ENCODE results near the gene ARSK.

Gene ARSK

DNA sequence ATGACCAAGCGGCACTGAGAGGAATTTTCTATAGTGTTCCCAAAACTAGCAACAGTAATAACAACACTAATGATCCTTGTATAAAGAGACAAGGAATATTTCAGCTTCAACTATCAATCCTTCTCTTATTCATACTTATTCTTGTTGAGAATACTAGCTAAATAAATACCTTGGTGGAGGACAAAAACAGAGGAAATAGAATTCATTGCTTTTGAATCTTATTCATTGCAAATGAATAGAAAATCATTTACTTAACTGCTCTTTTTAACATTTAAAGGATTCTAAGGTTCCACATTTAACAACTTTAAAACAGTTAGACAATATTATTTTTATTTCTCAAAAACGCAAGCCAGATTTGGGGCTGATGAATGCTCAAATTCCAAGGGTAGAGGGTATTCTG lies 22.5 kb upstream of the ARSK start:
- H3K27me3 ChIP-seq (ENCODE audit: control insufficient read depth in 1 of 2, insufficient read depth in 2 of 2, low read length in 2 of 2): no peaks in the 10 kb centered on the region
- peaks cover 35% of the 10 kb centered on the region for H3K36me3 ChIP-seq (ENCODE audit: insufficient read depth, low read length)
- no peak overlapping the region for H3K9ac ChIP-seq (ENCODE audit: low read length)
- no peak overlapping the region for H3K4me3 ChIP-seq (ENCODE audit: low read depth in 1 of 2, low read length in 2 of 2)
- no peaks in the 10 kb centered on the region for H3K4me1 ChIP-seq (ENCODE audit: insufficient read depth, low read length)
- no peak overlapping the region for H3K27ac ChIP-seq (ENCODE audit: low read depth, low read length)
- no peaks in the 10 kb centered on the region for H3K9me3 ChIP-seq (ENCODE audit: low read length)

DNA sequence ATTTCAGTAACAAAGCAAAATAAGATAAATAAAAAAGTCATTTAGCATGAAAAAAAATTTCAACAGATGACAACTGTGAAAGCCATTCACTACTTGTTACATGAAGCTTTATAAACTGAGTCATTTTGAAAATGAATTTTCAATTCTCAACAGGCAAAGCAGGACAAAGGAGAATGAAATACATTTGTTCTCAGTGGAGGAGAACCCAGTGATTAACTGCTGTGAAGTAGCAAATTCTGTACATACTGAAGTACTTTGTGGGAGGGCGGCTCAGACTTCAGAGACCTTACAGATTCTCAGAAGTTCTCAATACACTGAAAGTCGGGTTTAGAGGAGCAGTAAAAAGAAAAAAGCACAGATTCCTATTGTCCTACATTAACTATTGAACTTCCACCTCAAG lies 21.8 kb upstream of the ARSK start:
- H3K9me3 ChIP-seq (ENCODE audit: low read length): no peaks in the 10 kb centered on the region
- H3K36me3 ChIP-seq (ENCODE audit: insufficient read depth, low read length): peaks cover 35% of the 10 kb centered on the region

DNA sequence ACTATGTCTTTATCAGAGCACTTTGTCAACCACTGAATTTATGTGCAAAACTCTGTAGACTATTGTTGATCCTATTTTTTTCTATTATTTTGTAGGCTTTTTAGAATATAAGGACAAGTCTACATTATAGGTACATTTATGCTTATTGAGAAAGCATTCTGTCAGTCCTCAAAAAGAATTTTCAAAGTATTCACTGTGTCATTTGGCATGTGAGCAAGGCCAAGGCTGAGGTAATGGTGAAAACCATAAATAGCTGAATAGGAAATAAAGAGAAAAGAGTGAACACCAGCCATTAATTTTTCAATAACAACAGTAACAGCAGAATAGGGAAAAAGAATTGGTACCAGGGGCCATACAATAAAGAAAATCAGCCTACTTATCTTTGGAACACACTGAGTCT lies 21.1 kb upstream of the ARSK start:
- H3K4me1 ChIP-seq (ENCODE audit: insufficient read depth, low read length): no peaks in the 10 kb centered on the region
- peaks cover 30% of the 10 kb centered on the region for H3K36me3 ChIP-seq (ENCODE audit: insufficient read depth, low read length)
- no peaks in the 10 kb centered on the region for H3K9me3 ChIP-seq (ENCODE audit: low read length)
- H3K27ac ChIP-seq (ENCODE audit: low read depth, low read length): no peak overlapping the region
- H3K4me3 ChIP-seq (ENCODE audit: low read depth in 1 of 2, low read length in 2 of 2): no peak overlapping the region
- H3K9ac ChIP-seq (ENCODE audit: low read length): no peak overlapping the region
- no peaks in the 10 kb centered on the region for H3K27me3 ChIP-seq (ENCODE audit: control insufficient read depth in 1 of 2, insufficient read depth in 2 of 2, low read length in 2 of 2)

More for the DNA sequence above, 21.8 kb upstream of the ARSK start:
- Histone ChIP-seq H3K27me3 (ENCODE audit: control insufficient read depth in 1 of 2, insufficient read depth in 2 of 2, low read length in 2 of 2) (no peaks in the 10 kb centered on the region), H3K9ac (ENCODE audit: low read length) (no peak overlapping the region), H3K4me1 (ENCODE audit: insufficient read depth, low read length) (no peaks in the 10 kb centered on the region), H3K4me3 (ENCODE audit: low read depth in 1 of 2, low read length in 2 of 2) (no peak overlapping the region), H3K27ac (ENCODE audit: low read depth, low read length) (no peak overlapping the region)

DNA sequence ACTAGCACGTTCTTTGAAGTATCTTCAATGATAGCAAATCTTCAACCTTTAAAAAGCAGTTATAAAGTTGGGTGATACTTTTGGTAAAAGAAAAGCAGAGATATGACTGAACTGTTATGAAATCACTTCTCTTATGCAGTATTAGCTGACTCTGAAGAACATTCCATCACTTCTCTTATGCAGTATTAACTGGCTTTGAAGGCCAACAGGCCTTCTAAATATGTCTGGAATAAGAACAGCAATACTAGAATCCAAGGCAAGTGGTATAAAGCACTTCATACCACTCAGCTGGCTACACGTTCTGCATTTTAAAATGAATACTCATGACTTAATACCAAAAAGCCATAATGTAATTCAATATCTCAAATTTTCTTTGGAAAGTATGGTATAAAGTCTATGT lies 17.4 kb upstream of the ARSK start:
- H3K9ac ChIP-seq (ENCODE audit: low read length): no peak overlapping the region
- H3K9me3 ChIP-seq (ENCODE audit: low read length): no peaks in the 10 kb centered on the region
- no peaks in the 10 kb centered on the region for H3K27me3 ChIP-seq (ENCODE audit: control insufficient read depth in 1 of 2, insufficient read depth in 2 of 2, low read length in 2 of 2)
- H3K36me3 ChIP-seq (ENCODE audit: insufficient read depth, low read length): peaks cover 27% of the 10 kb centered on the region
- H3K4me1 ChIP-seq (ENCODE audit: insufficient read depth, low read length): no peaks in the 10 kb centered on the region
- H3K4me3 ChIP-seq (ENCODE audit: low read depth in 1 of 2, low read length in 2 of 2): no peak overlapping the region
- H3K27ac ChIP-seq (ENCODE audit: low read depth, low read length): no peak overlapping the region

DNA sequence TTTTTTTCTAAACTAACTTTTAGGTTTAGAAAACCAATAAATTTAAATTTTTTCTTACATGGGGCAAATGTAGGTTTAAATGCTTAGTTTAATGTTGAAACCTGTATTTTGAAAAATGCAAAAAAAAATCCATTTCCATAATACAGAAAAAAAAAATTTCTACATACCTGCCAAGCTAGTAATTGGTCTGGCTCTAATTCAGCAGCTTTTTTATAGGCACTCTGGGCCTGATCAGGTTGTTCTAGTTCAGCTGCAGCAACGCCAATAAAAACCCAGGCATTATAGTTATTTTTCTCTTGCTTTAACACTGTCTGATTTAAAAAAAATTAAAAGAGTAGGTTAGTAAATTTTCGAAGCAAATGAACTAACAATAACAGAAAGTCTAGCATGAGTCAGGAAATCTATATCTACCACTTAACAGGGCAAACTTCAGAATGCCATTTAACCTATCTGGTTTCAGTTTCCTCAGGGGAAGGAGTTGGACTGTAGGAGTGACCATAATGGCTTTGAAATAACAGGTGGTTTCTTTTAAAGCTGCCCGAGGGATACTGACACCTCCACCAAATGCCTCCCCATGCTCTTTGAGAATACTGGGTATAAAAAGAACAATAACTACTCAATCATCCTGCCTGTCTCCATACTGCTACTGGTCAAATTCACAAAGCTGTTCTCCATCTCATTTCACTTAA lies 11.7 kb upstream of the ARSK start:
- no peak overlapping the region for H3K9ac ChIP-seq (ENCODE audit: low read length)
- H3K27ac ChIP-seq (ENCODE audit: low read depth, low read length): no peak overlapping the region
- no peaks in the 10 kb centered on the region for H3K27me3 ChIP-seq (ENCODE audit: control insufficient read depth in 1 of 2, insufficient read depth in 2 of 2, low read length in 2 of 2)
- H3K4me1 ChIP-seq (ENCODE audit: insufficient read depth, low read length): no peaks in the 10 kb centered on the region
- peaks cover 34% of the 10 kb centered on the region for H3K36me3 ChIP-seq (ENCODE audit: insufficient read depth, low read length)
- no peak overlapping the region for H3K4me3 ChIP-seq (ENCODE audit: low read depth in 1 of 2, low read length in 2 of 2)
- H3K9me3 ChIP-seq (ENCODE audit: low read length): no peaks in the 10 kb centered on the region

DNA sequence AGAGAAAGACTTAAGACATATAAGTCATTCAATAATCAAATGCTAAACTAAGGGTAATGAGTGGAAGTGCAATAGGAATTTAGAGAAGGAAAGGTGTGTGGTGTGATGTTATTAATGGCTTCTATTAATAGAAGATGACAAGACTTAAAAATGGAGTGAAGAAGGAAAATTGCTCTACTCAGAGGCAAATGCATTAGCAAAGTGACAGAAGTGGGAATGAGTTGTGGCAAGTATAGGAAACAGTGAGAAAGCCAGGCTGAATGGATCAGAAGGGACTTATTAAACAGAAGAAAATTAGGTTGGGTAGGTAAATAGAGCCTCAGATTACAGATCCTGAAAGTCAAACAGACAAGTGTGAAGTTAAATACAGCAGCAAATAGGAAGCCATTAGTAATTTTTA lies 5.9 kb upstream of the ARSK start:
- Histone ChIP-seq H3K4me1 (ENCODE audit: insufficient read depth, low read length) (peaks cover 21% of the 10 kb centered on the region), H3K36me3 (ENCODE audit: insufficient read depth, low read length) (peaks cover 42% of the 10 kb centered on the region), H3K27ac (ENCODE audit: low read depth, low read length) (no peak overlapping the region), H3K27me3 (ENCODE audit: control insufficient read depth in 1 of 2, insufficient read depth in 2 of 2, low read length in 2 of 2) (no peaks in the 10 kb centered on the region), H3K4me3 (ENCODE audit: low read depth in 1 of 2, low read length in 2 of 2) (no peak overlapping the region), H3K9ac (ENCODE audit: low read length) (no peak overlapping the region), H3K9me3 (ENCODE audit: low read length) (no peaks in the 10 kb centered on the region)

DNA sequence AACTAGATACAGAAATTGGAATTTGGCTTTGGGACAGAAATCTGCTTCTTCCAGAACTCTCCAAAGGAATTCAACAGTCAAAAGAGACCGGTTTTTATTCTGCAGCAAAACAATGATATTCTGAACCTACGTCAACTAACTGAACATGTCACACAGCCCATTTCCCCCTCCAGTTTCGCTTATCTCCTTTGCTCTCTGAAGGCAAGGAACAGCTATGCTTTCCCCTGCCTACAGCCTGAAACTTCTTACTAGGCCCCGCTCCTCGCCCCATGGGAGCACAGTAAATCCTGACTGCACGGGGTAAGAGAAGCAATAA lies 612 bp upstream of the ARSK start:
- no peaks in the 10 kb centered on the region for H3K9me3 ChIP-seq (ENCODE audit: low read length)
- peaks cover 13% of the 10 kb centered on the region for H3K36me3 ChIP-seq (ENCODE audit: insufficient read depth, low read length)
- peak overlapping the region; percentile 74 for H3K27ac ChIP-seq (ENCODE audit: low read depth, low read length)
- peak overlapping the region; percentile 29 for H3K9ac ChIP-seq (ENCODE audit: low read length)
- peak overlapping the region; percentile 59 to 60 for H3K4me3 ChIP-seq (ENCODE audit: low read depth in 1 of 2, low read length in 2 of 2)
- H3K4me1 ChIP-seq (ENCODE audit: insufficient read depth, low read length): peaks cover 33% of the 10 kb centered on the region
- H3K27me3 ChIP-seq (ENCODE audit: control insufficient read depth in 1 of 2, insufficient read depth in 2 of 2, low read length in 2 of 2): no peaks in the 10 kb centered on the region

DNA sequence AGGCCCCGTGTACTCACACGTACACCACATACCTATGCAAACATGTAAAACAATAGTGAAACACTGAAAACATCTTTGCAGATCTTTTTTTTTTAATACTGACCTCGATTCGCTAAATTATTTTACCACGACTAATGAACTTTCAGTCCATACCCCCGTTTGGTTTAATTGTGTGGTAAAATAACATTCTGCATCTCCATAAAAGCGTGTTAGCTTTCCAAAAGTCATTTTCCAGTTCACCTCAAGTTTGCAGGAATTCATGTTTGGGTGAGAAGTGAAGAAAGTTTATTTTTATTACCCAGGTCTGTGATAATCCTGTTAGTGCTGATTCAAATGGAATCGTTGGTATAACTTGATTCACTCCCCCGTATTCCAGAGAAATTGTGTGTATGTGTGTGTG lies 652 bp downstream of the ARSK start:
- H3K36me3 ChIP-seq (ENCODE audit: insufficient read depth, low read length): peaks cover 10% of the 10 kb centered on the region
- H3K27me3 ChIP-seq (ENCODE audit: control insufficient read depth in 1 of 2, insufficient read depth in 2 of 2, low read length in 2 of 2): no peaks in the 10 kb centered on the region
- no peaks in the 10 kb centered on the region for H3K9me3 ChIP-seq (ENCODE audit: low read length)
- H3K9ac ChIP-seq (ENCODE audit: low read length): peak overlapping the region; percentile 29
- H3K4me3 ChIP-seq (ENCODE audit: low read depth in 1 of 2, low read length in 2 of 2): peak overlapping the region; percentile 59 to 60
- H3K27ac ChIP-seq (ENCODE audit: low read depth, low read length): peak overlapping the region; percentile 74
- peaks cover 33% of the 10 kb centered on the region for H3K4me1 ChIP-seq (ENCODE audit: insufficient read depth, low read length)

DNA sequence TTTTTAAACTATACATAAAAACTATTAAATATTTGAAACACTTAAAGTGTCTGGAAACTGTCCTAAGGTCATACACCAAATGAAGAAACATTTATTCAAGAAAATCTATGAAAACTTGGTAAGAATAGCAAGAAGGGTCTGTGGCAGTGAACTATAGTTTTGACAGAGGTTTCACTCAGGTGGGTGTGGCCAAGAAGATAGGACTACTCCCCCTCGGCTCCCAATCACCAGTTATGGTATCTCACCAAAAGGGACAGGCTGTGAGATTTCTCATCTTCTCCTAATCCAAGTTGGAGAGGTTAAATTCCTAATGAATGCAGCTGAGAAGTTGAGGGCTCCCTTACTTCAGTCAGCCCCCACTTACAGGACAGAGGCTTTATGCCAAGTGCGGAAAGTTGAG lies 2.9 kb downstream of the ARSK start:
- Histone ChIP-seq H3K9me3 (ENCODE audit: low read length) (no peaks in the 10 kb centered on the region), H3K4me1 (ENCODE audit: insufficient read depth, low read length) (peaks cover 22% of the 10 kb centered on the region), H3K27ac (ENCODE audit: low read depth, low read length) (no peak overlapping the region), H3K27me3 (ENCODE audit: control insufficient read depth in 1 of 2, insufficient read depth in 2 of 2, low read length in 2 of 2) (no peaks in the 10 kb centered on the region), H3K4me3 (ENCODE audit: low read depth in 1 of 2, low read length in 2 of 2) (no peak overlapping the region), H3K36me3 (ENCODE audit: insufficient read depth, low read length) (peaks cover 3% of the 10 kb centered on the region), H3K9ac (ENCODE audit: low read length) (no peak overlapping the region)

DNA sequence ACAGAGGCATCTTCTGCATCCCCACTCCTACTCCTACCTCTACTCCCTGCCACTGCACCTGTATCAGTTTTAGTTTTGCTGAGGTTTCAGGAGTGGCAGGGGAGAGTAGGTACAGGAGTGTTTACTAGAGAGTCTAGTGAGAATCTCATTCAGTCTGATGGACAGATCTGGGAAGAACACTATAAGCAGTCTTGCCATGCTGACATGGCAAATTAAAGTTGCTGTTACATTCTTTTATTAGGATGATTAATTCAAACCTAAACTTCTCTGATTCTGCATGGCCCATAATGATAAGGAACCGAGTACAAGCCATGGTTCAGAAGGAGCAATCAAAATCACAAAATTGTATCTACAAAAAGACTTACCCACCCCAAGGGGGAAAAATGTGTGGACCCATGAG lies 7.4 kb downstream of the ARSK start:
- Histone ChIP-seq H3K36me3 (ENCODE audit: insufficient read depth, low read length) (peaks cover 5% of the 10 kb centered on the region), H3K4me3 (ENCODE audit: low read depth in 1 of 2, low read length in 2 of 2) (no peak overlapping the region), H3K27me3 (ENCODE audit: control insufficient read depth in 1 of 2, insufficient read depth in 2 of 2, low read length in 2 of 2) (no peaks in the 10 kb centered on the region), H3K9me3 (ENCODE audit: low read length) (no peaks in the 10 kb centered on the region), H3K27ac (ENCODE audit: low read depth, low read length) (no peak overlapping the region), H3K9ac (ENCODE audit: low read length) (no peak overlapping the region), H3K4me1 (ENCODE audit: insufficient read depth, low read length) (no peaks in the 10 kb centered on the region)

DNA sequence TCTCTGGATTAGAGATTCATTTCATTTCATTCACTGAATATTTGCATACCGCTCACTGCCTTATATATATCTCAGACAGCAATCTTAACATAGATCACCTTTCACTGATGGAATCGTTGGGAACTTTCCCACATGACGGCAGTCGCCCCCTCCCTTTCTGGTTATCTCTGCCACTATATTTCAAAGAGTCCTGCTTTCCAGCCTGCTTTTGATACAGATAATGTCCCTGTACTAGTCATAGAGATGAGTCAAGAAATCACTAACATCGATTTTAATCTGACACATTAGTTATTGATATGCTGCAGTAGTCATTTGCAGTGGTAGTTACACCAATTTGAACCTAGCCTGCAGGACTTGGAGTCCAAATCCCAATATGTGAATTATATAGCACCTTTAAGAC lies 8.5 kb downstream of the ARSK start:
- Histone ChIP-seq H3K27ac (ENCODE audit: low read depth, low read length) (no peak overlapping the region), H3K4me1 (ENCODE audit: insufficient read depth, low read length) (no peaks in the 10 kb centered on the region), H3K36me3 (ENCODE audit: insufficient read depth, low read length) (peaks cover 12% of the 10 kb centered on the region), H3K9ac (ENCODE audit: low read length) (no peak overlapping the region), H3K27me3 (ENCODE audit: control insufficient read depth in 1 of 2, insufficient read depth in 2 of 2, low read length in 2 of 2) (no peaks in the 10 kb centered on the region), H3K4me3 (ENCODE audit: low read depth in 1 of 2, low read length in 2 of 2) (no peak overlapping the region), H3K9me3 (ENCODE audit: low read length) (no peaks in the 10 kb centered on the region)

DNA sequence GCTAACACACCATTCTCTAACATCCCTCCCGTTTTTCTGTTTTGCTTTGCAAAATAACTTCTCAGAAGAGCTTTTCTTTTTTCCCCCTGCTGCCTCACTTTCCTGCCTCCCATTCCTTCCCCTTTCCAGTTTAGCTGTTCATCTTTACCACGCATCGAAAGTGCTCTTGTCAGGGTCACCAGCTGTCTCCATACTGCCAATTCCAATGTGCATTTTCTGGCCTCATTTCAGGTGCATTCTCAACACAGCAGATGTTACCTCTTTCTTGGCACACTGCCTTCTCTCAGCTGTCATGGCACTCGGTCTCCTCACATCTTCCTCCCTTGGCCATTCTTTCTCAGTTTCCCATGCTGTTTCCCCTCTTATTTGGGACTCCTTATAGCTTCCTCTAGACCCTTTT lies 9.5 kb downstream of the ARSK start:
- Histone ChIP-seq H3K27ac (ENCODE audit: low read depth, low read length) (no peak overlapping the region), H3K4me3 (ENCODE audit: low read depth in 1 of 2, low read length in 2 of 2) (no peak overlapping the region), H3K9ac (ENCODE audit: low read length) (no peak overlapping the region), H3K36me3 (ENCODE audit: insufficient read depth, low read length) (peaks cover 18% of the 10 kb centered on the region), H3K4me1 (ENCODE audit: insufficient read depth, low read length) (no peaks in the 10 kb centered on the region), H3K9me3 (ENCODE audit: low read length) (no peaks in the 10 kb centered on the region), H3K27me3 (ENCODE audit: control insufficient read depth in 1 of 2, insufficient read depth in 2 of 2, low read length in 2 of 2) (no peaks in the 10 kb centered on the region)

All from muscle layer of colon (tissue), 2 donors.